ENCODE measurements around the gene RIN3. TPM values are rescaled to one million over a fixed set of nuclear protein-coding genes. Genes with fewer than 3 reads are reported as not detected.

RIN3 gene
- total and polyA plus RNA-seq, 2 of the 4 experiments (the other 2 are of a cell fraction), result 2.5 to 11.1 TPM

- Histone ChIP-seq H3K4me1 (ENCODE audit: control insufficient read depth, insufficient read depth, low read length) (peaks cover 26% of the 10 kb centered on the region), H4K5ac (ENCODE audit: low read depth, low read length) (peak overlapping the region; percentile 92), H3K18ac (ENCODE audit: low read depth, low read length) (peak overlapping the region; percentile 96), H3K56ac (ENCODE audit: extremely low read depth, insufficient read depth, low read length) (no peak overlapping the region; the same call in 1 of the 2 replicates), H4K8ac (ENCODE audit: low read depth in 2 of 2, low read length in 2 of 2) (peak overlapping the region in 1 of 2 experiments; percentile 65; a peak in 3 of 4 replicates), H3K27ac (ENCODE audit: insufficient read depth, low read length) (peak overlapping the region; percentile 48; the same call in 1 of the 2 replicates), H2BK15ac (ENCODE audit: low read depth, low read length) (peak overlapping the region; percentile 10; the same call in 1 of the 3 replicates), H2AK9ac (replicated peaks; ENCODE audit: low read depth, low read length, poor library complexity) (no peak overlapping the region), H2AFZ (replicated peaks; ENCODE audit: low read length, poor library complexity) (no peak overlapping the region), H4K91ac (ENCODE audit: insufficient read depth, low read depth, low read length) (peak overlapping the region; percentile 56), H3K79me1 (ENCODE audit: low read depth in 1 of 2, low read length in 2 of 2) (peaks cover 22 to 45% of the 10 kb centered on the region in 2 experiments), H2BK20ac (ENCODE audit: low read depth, low read length) (peak overlapping the region; percentile 60; the same call in 1 of the 2 replicates), H3K4me3 (ENCODE audit: insufficient read depth, low read depth, low read length) (no peak overlapping the region), H2BK5ac (ENCODE audit: low read depth, low read length, poor library complexity, severe bottlenecking) (peak overlapping the region; percentile 50), H3K9ac (ENCODE audit: low read depth, low read length) (no peak overlapping the region), H3K4me2 (ENCODE audit: low read depth, low read length) (no peak overlapping the region), H2BK120ac (ENCODE audit: low read depth, low read length) (peak overlapping the region; percentile 81), H4K20me1 (ENCODE audit: insufficient read depth, low read length) (peaks cover 6% of the 10 kb centered on the region), H3K14ac (replicated peaks; ENCODE audit: low read depth, low read length) (peak overlapping the region; percentile 83), H3K9me3 (ENCODE audit: control insufficient read depth, insufficient read depth, low read length) (peaks cover 7% of the 10 kb centered on the region), H3K4ac (ENCODE audit: low read depth, low read length) (peak overlapping the region; percentile 46), H3K23ac (ENCODE audit: low read depth, low read length) (peak overlapping the region; percentile 38; the same call in 1 of the 2 replicates), H3K27me3 (ENCODE audit: control insufficient read depth, insufficient read depth, low read length) (no peaks in the 10 kb centered on the region), H2AK5ac (ENCODE audit: low read depth, low read length) (peak overlapping the region; percentile 93), H3K9me1 (ENCODE audit: insufficient read depth, low read length) (peaks cover 22% of the 10 kb centered on the region), H3K36me3 (ENCODE audit: control insufficient read depth, insufficient read depth, low read length) (peaks cover 5% of the 10 kb centered on the region; the same call in 1 of the 2 replicates)
- BruUV-seq (replicated peaks), result no TSS peak
- ChIA-PET POLR2A (ENCODE audit: unreplicated experiment) (no interaction called here), CTCF (no interaction called here)
- dilution Hi-C loops (cut with HindIII; ENCODE audit: low sequenced_read_pairs, unreplicated experiment), result no loop called here
- intact Hi-C loops (cut with micrococcal nuclease), result no loop called here
- in situ Hi-C loops (cut with MboI; ENCODE audit: low sequenced_read_pairs), result no loop called here
- no CpG with 5 or more reads among the region's 4 CpGs for WGBS, 2 experiments (ENCODE audit: extremely low coverage in 2 of 2, insufficient read length in 1 of 2)
- no peak for DNase-seq
- no peak for ATAC-seq (ENCODE audit: low read depth)
- no peak for TF ChIP-seq BHLHE40 (IDR thresholded peaks at IDR 0.05; ENCODE audit: low read depth, low read length)
- TF ChIP-seq NFE2L2 (IDR thresholded peaks at IDR 0.05; ENCODE audit: low read depth, low read length), result no peak
- no peak for TF ChIP-seq USF2 (IDR thresholded peaks at IDR 0.05; ENCODE audit: low read depth, low read length)
- TF ChIP-seq FOS (IDR thresholded peaks at IDR 0.05; ENCODE audit: low read depth, low read length), result no peak
- TF ChIP-seq RAD21 (IDR thresholded peaks at IDR 0.05; ENCODE audit: low read length), result no peak
- no peak for TF ChIP-seq ELK1 (IDR thresholded peaks at IDR 0.05; ENCODE audit: borderline replicate concordance, low read depth, low read length)
- TF ChIP-seq RCOR1 (IDR thresholded peaks at IDR 0.05; ENCODE audit: insufficient replicate concordance, low read length), result no peak
- TF ChIP-seq POLR2A (IDR thresholded peaks at IDR 0.05; ENCODE audit: low read depth, low read length), result no peak
- TF ChIP-seq SMC3 (IDR thresholded peaks at IDR 0.05; ENCODE audit: low read depth, low read length), result no peak
- TF ChIP-seq CHD1 (IDR thresholded peaks at IDR 0.05; ENCODE audit: low read depth, low read length), result no peak
- no peak for TF ChIP-seq CEBPB (IDR thresholded peaks at IDR 0.05; ENCODE audit: low read depth, low read length)
- no peak for TF ChIP-seq MAFK (IDR thresholded peaks at IDR 0.05; ENCODE audit: low read depth, low read length)
- no peak for TF ChIP-seq MXI1 (IDR thresholded peaks at IDR 0.05; ENCODE audit: borderline replicate concordance, low read depth, low read length)
- TF ChIP-seq MAZ (IDR thresholded peaks at IDR 0.05; ENCODE audit: borderline replicate concordance, low read depth, low read length), result no peak
Measured at GRCh38 chr14:92597906-92598905, 84.6 kb downstream of the RIN3 start.
